Transverse colon (tissue), 4 donors: ENCODE measurements around the gene RSBN1.

ENCODE experiments used
- EP300 ChIP-seq: sonication (generic); formaldehyde crosslinking; IDR thresholded peaks from one replicate; pipeline ENCODE4 v1.6.1; 2017; ENCODE audit warnings: antibody characterized with exemption, low read depth
- POLR2A ChIP-seq: fragments of 450-650 bp; IDR thresholded peaks from one replicate; pipeline ENCODE4 v1.6.1; 2016; ENCODE audit warnings: antibody characterized with exemption, mild to moderate bottlenecking, moderate library complexity
- POLR2AphosphoS5 ChIP-seq, 3 donors: sonication (generic); formaldehyde crosslinking; IDR thresholded peaks; one replicate each; pipeline ENCODE4 v1.6.1; 2016; ENCODE audit warnings: antibody characterized with exemption in 3 of 3
- TF ChIP-seq, protein P1 (sequence below), 5 experiments: fragments of 200-600 bp in 3 of 5; fragments of 450-650 bp in 2 of 5; sonication (generic) in 3 of 5; IDR thresholded peaks; 1 replicate in 2 of 5; 2 replicates in 3 of 5; pipeline ENCODE4 v1.5.1; 2016 to 2017; ENCODE audit warnings: antibody characterized with exemption in 5 of 5, inconsistent platforms in 3 of 5, mild to moderate bottlenecking in 2 of 5, moderate library complexity in 1 of 5

DNA sequence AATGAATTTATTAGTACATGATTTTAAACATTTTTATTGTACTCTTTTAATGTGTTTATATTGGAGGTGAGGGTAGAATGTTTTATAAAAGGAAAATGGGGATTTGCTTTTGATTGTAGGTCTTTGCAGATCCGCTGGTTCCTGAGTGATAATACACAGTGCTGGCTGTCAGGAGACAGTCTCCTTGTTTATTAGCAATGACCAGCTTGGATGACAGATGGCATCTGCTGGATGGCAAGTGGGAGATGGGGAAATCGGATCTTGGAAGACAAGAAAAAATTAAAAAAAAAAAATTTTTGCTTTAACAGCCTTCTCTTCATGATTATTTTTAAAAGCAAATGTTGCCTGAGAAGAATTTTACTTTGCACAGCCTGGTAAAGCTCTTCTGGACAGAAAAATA, 48.6 kb downstream of the RSBN1 start:
- TF ChIP-seq POLR2A: no peak
- TF ChIP-seq EP300: no peak
- TF ChIP-seq, protein P1, sequence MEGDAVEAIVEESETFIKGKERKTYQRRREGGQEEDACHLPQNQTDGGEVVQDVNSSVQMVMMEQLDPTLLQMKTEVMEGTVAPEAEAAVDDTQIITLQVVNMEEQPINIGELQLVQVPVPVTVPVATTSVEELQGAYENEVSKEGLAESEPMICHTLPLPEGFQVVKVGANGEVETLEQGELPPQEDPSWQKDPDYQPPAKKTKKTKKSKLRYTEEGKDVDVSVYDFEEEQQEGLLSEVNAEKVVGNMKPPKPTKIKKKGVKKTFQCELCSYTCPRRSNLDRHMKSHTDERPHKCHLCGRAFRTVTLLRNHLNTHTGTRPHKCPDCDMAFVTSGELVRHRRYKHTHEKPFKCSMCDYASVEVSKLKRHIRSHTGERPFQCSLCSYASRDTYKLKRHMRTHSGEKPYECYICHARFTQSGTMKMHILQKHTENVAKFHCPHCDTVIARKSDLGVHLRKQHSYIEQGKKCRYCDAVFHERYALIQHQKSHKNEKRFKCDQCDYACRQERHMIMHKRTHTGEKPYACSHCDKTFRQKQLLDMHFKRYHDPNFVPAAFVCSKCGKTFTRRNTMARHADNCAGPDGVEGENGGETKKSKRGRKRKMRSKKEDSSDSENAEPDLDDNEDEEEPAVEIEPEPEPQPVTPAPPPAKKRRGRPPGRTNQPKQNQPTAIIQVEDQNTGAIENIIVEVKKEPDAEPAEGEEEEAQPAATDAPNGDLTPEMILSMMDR (IDR thresholded peaks at IDR 0.05): no peak
- TF ChIP-seq POLR2AphosphoS5 (IDR thresholded peaks at IDR 0.05): no peak
